ENCODE data around the gene PLOD2.
A peak's percentile ranks its signal among the peaks of the same experiment; 100 is the strongest.

Gene PLOD2

DNA sequence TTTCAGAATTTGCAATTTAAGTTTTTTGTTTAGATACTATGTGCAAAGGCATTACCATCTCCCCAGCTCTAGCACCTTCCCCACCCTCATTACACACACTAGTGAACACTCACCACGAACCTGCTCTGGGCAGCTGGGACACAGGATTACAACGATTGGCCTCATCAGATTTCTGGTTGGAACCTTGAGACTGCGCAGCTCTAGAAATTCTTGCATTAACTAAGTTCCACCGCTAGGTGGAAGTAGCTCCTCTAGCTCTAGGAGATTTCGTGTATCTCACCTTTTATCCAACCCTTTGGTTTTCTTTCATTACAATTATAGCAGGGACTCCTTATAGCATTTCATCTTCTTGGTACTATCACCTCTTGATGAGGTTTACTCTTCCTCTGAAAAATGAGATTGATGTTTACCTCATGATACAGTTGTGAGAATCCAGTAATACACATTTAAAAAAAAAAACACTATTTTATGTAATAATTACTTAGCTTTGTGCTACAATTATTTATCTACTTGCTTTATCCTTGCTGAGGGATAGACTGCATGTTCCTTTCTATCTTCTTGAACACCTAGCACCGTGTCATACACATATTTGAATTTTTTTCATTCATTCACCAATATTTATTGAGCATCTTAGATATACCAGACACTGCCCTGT is 28.7 kb upstream of the PLOD2 start:
- TF ChIP-seq SPI1 (IDR thresholded peaks at IDR 0.05; ENCODE audit: borderline replicate concordance, low read depth), result no peak
- TF ChIP-seq, protein P1, sequence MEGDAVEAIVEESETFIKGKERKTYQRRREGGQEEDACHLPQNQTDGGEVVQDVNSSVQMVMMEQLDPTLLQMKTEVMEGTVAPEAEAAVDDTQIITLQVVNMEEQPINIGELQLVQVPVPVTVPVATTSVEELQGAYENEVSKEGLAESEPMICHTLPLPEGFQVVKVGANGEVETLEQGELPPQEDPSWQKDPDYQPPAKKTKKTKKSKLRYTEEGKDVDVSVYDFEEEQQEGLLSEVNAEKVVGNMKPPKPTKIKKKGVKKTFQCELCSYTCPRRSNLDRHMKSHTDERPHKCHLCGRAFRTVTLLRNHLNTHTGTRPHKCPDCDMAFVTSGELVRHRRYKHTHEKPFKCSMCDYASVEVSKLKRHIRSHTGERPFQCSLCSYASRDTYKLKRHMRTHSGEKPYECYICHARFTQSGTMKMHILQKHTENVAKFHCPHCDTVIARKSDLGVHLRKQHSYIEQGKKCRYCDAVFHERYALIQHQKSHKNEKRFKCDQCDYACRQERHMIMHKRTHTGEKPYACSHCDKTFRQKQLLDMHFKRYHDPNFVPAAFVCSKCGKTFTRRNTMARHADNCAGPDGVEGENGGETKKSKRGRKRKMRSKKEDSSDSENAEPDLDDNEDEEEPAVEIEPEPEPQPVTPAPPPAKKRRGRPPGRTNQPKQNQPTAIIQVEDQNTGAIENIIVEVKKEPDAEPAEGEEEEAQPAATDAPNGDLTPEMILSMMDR (IDR thresholded peaks at IDR 0.05; ENCODE audit: insufficient read depth, low read length), result peak; percentile 48
- TF ChIP-seq, protein P2, sequence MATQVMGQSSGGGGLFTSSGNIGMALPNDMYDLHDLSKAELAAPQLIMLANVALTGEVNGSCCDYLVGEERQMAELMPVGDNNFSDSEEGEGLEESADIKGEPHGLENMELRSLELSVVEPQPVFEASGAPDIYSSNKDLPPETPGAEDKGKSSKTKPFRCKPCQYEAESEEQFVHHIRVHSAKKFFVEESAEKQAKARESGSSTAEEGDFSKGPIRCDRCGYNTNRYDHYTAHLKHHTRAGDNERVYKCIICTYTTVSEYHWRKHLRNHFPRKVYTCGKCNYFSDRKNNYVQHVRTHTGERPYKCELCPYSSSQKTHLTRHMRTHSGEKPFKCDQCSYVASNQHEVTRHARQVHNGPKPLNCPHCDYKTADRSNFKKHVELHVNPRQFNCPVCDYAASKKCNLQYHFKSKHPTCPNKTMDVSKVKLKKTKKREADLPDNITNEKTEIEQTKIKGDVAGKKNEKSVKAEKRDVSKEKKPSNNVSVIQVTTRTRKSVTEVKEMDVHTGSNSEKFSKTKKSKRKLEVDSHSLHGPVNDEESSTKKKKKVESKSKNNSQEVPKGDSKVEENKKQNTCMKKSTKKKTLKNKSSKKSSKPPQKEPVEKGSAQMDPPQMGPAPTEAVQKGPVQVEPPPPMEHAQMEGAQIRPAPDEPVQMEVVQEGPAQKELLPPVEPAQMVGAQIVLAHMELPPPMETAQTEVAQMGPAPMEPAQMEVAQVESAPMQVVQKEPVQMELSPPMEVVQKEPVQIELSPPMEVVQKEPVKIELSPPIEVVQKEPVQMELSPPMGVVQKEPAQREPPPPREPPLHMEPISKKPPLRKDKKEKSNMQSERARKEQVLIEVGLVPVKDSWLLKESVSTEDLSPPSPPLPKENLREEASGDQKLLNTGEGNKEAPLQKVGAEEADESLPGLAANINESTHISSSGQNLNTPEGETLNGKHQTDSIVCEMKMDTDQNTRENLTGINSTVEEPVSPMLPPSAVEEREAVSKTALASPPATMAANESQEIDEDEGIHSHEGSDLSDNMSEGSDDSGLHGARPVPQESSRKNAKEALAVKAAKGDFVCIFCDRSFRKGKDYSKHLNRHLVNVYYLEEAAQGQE (IDR thresholded peaks at IDR 0.05; ENCODE audit: insufficient replicate concordance, low read depth), result no peak
- H3K4me3 ChIP-seq (replicated peaks; ENCODE audit: insufficient read depth, low read length), result no peak overlapping the region
- no peaks in the 10 kb centered on the region for H3K27me3 ChIP-seq (ENCODE audit: insufficient read depth, poor library complexity, severe bottlenecking)
- no peak overlapping the region for H3K27ac ChIP-seq (replicated peaks)
- DNase-seq (ENCODE audit: low read depth in 1 of 2, low spot score in 1 of 2), result peak; percentile 7 to 8

DNA sequence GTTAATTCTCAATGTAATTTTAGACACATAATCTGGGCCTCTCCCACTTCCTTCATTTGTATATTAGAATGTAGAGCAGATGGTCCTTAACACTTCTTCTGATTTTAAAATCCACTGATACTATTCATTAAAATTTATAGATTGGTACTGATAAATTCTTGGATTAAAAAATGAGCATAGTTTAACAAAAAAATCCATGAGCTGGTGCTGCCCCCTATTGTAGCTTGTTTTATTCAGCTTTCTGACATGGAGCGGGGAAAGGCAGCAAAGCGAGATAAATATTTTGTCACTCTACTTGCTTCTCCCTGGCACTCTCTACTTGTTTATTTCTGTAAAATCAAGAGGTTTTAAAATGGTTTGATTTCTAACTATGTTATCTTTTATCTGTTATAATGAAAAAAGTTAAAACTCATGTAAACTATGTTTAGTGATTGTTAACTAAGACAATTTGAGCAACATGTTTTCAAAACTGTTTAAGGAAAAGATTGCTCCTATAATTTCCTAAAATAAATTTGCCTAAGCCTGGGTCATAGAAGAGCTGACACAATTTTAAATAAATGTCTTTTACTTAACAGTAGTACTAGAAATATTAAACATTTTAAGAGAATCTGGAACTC is 26.5 kb upstream of the PLOD2 start:
- Histone ChIP-seq H3K27ac (replicated peaks) (no peak overlapping the region), H3K27me3 (ENCODE audit: insufficient read depth, poor library complexity, severe bottlenecking) (no peaks in the 10 kb centered on the region), H3K4me3 (replicated peaks; ENCODE audit: insufficient read depth, low read length) (no peak overlapping the region)
- no peak for DNase-seq (ENCODE audit: low read depth in 1 of 2, low spot score in 1 of 2)
- TF ChIP-seq, protein P1 (IDR thresholded peaks at IDR 0.05; ENCODE audit: insufficient read depth, low read length), result no peak
- TF ChIP-seq GABPA (IDR thresholded peaks at IDR 0.05; ENCODE audit: low read depth) (no peak), SPI1 (IDR thresholded peaks at IDR 0.05; ENCODE audit: borderline replicate concordance, low read depth) (no peak)

- H3K4me3 ChIP-seq (replicated peaks; ENCODE audit: insufficient read depth, low read length), result no peak overlapping the region
- no peak for DNase-seq (ENCODE audit: low read depth in 1 of 2, low spot score in 1 of 2)
- H3K27ac ChIP-seq (replicated peaks), result no peak overlapping the region
- TF ChIP-seq POLR2AphosphoS5 (IDR thresholded peaks at IDR 0.05; ENCODE audit: low read depth) (no peak), SPI1 (IDR thresholded peaks at IDR 0.05; ENCODE audit: borderline replicate concordance, low read depth) (no peak), GABPA (IDR thresholded peaks at IDR 0.05; ENCODE audit: low read depth) (no peak)
- TF ChIP-seq, protein P2 (IDR thresholded peaks at IDR 0.05; ENCODE audit: insufficient replicate concordance, low read depth), result no peak
- TF ChIP-seq, protein P1 (IDR thresholded peaks at IDR 0.05; ENCODE audit: insufficient read depth, low read length), result no peak
- no peaks in the 10 kb centered on the region for H3K27me3 ChIP-seq (ENCODE audit: insufficient read depth, poor library complexity, severe bottlenecking)
Measured at GRCh38 chr3:146184241-146185015, 23.4 kb upstream of the PLOD2 start.

Data from HL-60 (cell line).